ENCODE results near the gene LILRA6.
"Not testable (repeated sequence)": the region's sequence is repeated elsewhere in the genome, so short reads cannot be mapped to it uniquely, and the experiment has no call there.

Gene LILRA6

GRCh38 chr19:54230031-54230430, 12.6 kb downstream of the LILRA6 start:
- H3K4me1 Mint-ChIP-seq = peaks cover 6% of the 10 kb centered on the region
- no peak overlapping the region for H3K27ac Mint-ChIP-seq
- H3K4me3 Mint-ChIP-seq = no peak overlapping the region
- no peaks in the 10 kb centered on the region for H3K36me3 Mint-ChIP-seq (ENCODE audit: low read depth)
- ATAC-seq (no peak), DNase-seq (no peak)
- no peaks in the 10 kb centered on the region for H3K9me3 Mint-ChIP-seq
- H3K27me3 Mint-ChIP-seq = peaks cover 33% of the 10 kb centered on the region

- Mint-ChIP-seq H3K27ac (no peak overlapping the region), H3K36me3 (ENCODE audit: low read depth) (no peaks in the 10 kb centered on the region), H3K4me1 (peaks cover 6% of the 10 kb centered on the region), H3K4me3 (no peak overlapping the region), H3K27me3 (peaks cover 33% of the 10 kb centered on the region), H3K9me3 (no peaks in the 10 kb centered on the region)
- ATAC-seq (no peak), DNase-seq (no peak)
These were observed 13.4 kb downstream of the LILRA6 start for GRCh38 chr19:54229146-54229545.

GRCh38 chr19:54224619-54225018, 18.0 kb downstream of the LILRA6 start:
- DNase-seq; H3K4me1 Mint-ChIP-seq; ATAC-seq; H3K9me3 Mint-ChIP-seq; H3K27ac Mint-ChIP-seq; H3K4me3 Mint-ChIP-seq; H3K36me3 Mint-ChIP-seq (ENCODE audit: low read depth): not testable (repeated sequence)
- peaks cover 26% of the 10 kb centered on the region for H3K27me3 Mint-ChIP-seq

- not testable (repeated sequence) for H3K36me3 Mint-ChIP-seq (ENCODE audit: low read depth); H3K27ac Mint-ChIP-seq; ATAC-seq
These were observed 18.7 kb downstream of the LILRA6 start for GRCh38 chr19:54223937-54224281.

GRCh38 chr19:54223277-54223936, 19.2 kb downstream of the LILRA6 start:
- not testable (repeated sequence) for H3K4me1 Mint-ChIP-seq; H3K9me3 Mint-ChIP-seq; ATAC-seq; H3K27ac Mint-ChIP-seq; H3K4me3 Mint-ChIP-seq; DNase-seq; H3K36me3 Mint-ChIP-seq (ENCODE audit: low read depth)
- H3K27me3 Mint-ChIP-seq = peaks cover 20% of the 10 kb centered on the region

More at GRCh38 chr19:54223937-54224281, 18.7 kb downstream of the LILRA6 start:
- peaks cover 22% of the 10 kb centered on the region for H3K27me3 Mint-ChIP-seq
- DNase-seq, H3K4me3 Mint-ChIP-seq, H3K4me1 Mint-ChIP-seq, H3K9me3 Mint-ChIP-seq: not testable (repeated sequence)

- H3K4me3 Mint-ChIP-seq; DNase-seq; H3K27ac Mint-ChIP-seq; H3K4me1 Mint-ChIP-seq; ATAC-seq; H3K9me3 Mint-ChIP-seq; H3K36me3 Mint-ChIP-seq (ENCODE audit: low read depth): not testable (repeated sequence)
- peaks cover 18% of the 10 kb centered on the region for H3K27me3 Mint-ChIP-seq
These were observed 19.9 kb downstream of the LILRA6 start, which contains the start of gene LILRB3 for GRCh38 chr19:54222474-54223276. Gene LILRB3 (minus strand): TSS chr19:54223007. CDS start chr19:54222976, 31 bp downstream.

GRCh38 chr19:54221947-54222346, 20.6 kb downstream of the LILRA6 start:
- not testable (repeated sequence) for H3K9me3 Mint-ChIP-seq; H3K27ac Mint-ChIP-seq; ATAC-seq; DNase-seq; H3K4me3 Mint-ChIP-seq; H3K4me1 Mint-ChIP-seq; H3K36me3 Mint-ChIP-seq (ENCODE audit: low read depth)
- peaks cover 18% of the 10 kb centered on the region for H3K27me3 Mint-ChIP-seq

GRCh38 chr19:54219702-54220101, 22.9 kb downstream of the LILRA6 start:
- not testable (repeated sequence) for H3K36me3 Mint-ChIP-seq (ENCODE audit: low read depth); H3K4me3 Mint-ChIP-seq; ATAC-seq; H3K9me3 Mint-ChIP-seq; H3K4me1 Mint-ChIP-seq; DNase-seq; H3K27ac Mint-ChIP-seq
- peaks cover 14% of the 10 kb centered on the region for H3K27me3 Mint-ChIP-seq

- Mint-ChIP-seq H3K4me3 (no peak overlapping the region), H3K4me1 (no peaks in the 10 kb centered on the region), H3K27ac (no peak overlapping the region), H3K27me3 (peaks cover 12% of the 10 kb centered on the region), H3K36me3 (ENCODE audit: low read depth) (no peaks in the 10 kb centered on the region), H3K9me3 (no peaks in the 10 kb centered on the region)
- DNase-seq (no peak), ATAC-seq (no peak)
These were observed 23.5 kb downstream of the LILRA6 start for GRCh38 chr19:54218960-54219661.

- DNase-seq (no peak), ATAC-seq (no peak)
- no peaks in the 10 kb centered on the region for H3K9me3 Mint-ChIP-seq
- H3K4me1 Mint-ChIP-seq = no peaks in the 10 kb centered on the region
- no peak overlapping the region for H3K4me3 Mint-ChIP-seq
- H3K27ac Mint-ChIP-seq = no peak overlapping the region
- H3K27me3 Mint-ChIP-seq = peaks cover 4% of the 10 kb centered on the region
- H3K36me3 Mint-ChIP-seq (ENCODE audit: low read depth) = no peaks in the 10 kb centered on the region
These were observed 24.3 kb downstream of the LILRA6 start for GRCh38 chr19:54218259-54218658.

- not testable (repeated sequence) for DNase-seq; H3K9me3 Mint-ChIP-seq; H3K36me3 Mint-ChIP-seq (ENCODE audit: low read depth); ATAC-seq; H3K27me3 Mint-ChIP-seq; H3K4me1 Mint-ChIP-seq; H3K27ac Mint-ChIP-seq; H3K4me3 Mint-ChIP-seq
These were observed 24.9 kb downstream of the LILRA6 start for GRCh38 chr19:54217517-54218247.

- Mint-ChIP-seq H3K36me3 (ENCODE audit: low read depth) (no peaks in the 10 kb centered on the region), H3K9me3 (no peaks in the 10 kb centered on the region), H3K27ac (no peak overlapping the region), H3K27me3 (peaks cover 2% of the 10 kb centered on the region), H3K4me3 (no peak overlapping the region), H3K4me1 (peaks cover 1% of the 10 kb centered on the region)
- ATAC-seq = no peak
- no peak for DNase-seq
These were observed 25.7 kb downstream of the LILRA6 start for GRCh38 chr19:54216869-54217268.

- ATAC-seq; H3K4me3 Mint-ChIP-seq; H3K27ac Mint-ChIP-seq; H3K36me3 Mint-ChIP-seq (ENCODE audit: low read depth); H3K27me3 Mint-ChIP-seq; H3K9me3 Mint-ChIP-seq; DNase-seq: not testable (repeated sequence)
- H3K4me1 Mint-ChIP-seq = peaks cover 19% of the 10 kb centered on the region
These were observed 27.9 kb downstream of the LILRA6 start for GRCh38 chr19:54214734-54215133.

- not testable (repeated sequence) for H3K27me3 Mint-ChIP-seq; H3K36me3 Mint-ChIP-seq (ENCODE audit: low read depth); ATAC-seq; H3K4me3 Mint-ChIP-seq; DNase-seq; H3K27ac Mint-ChIP-seq; H3K9me3 Mint-ChIP-seq
- peaks cover 24% of the 10 kb centered on the region for H3K4me1 Mint-ChIP-seq
These were observed 28.4 kb downstream of the LILRA6 start for GRCh38 chr19:54214217-54214616.
